Central memory CD8-positive, alpha-beta T cell (primary cell): ENCODE data around the gene CFAP45.
"Not testable (repeated sequence)": the region's sequence is repeated elsewhere in the genome, so short reads cannot be mapped to it uniquely, and the experiment has no call there.

ENCODE experiments used
- ATAC-seq: fragments of 150-1000 bp; cut with Tn5 transposase; replicated peaks from 2 replicates; pipeline ENCODE4 v1.10.0; 2022; ENCODE audit warnings: mild to moderate bottlenecking, moderate FRiP score, moderate number of reproducible peaks; ENCODE audit not compliant: poor library complexity, severe bottlenecking; ENCODE audit errors: extremely low read depth
- DNase-seq, 2 donors: peaks; one replicate each; pipeline ENCODE4 v3.0.0; 2021; ENCODE audit warnings: low spot score in 2 of 2
- H3K27ac Mint-ChIP-seq: one replicate; pipeline ENCODE4 v1.8.0; 2022; ENCODE audit warnings: low read depth, mild to moderate bottlenecking, moderate library complexity, mixed read lengths
- H3K27me3 Mint-ChIP-seq: one replicate; pipeline ENCODE4 v1.8.0; 2022; ENCODE audit warnings: mixed read lengths
- H3K36me3 Mint-ChIP-seq: one replicate; pipeline ENCODE4 v1.8.0; 2022; ENCODE audit warnings: mild to moderate bottlenecking, moderate library complexity, mixed read lengths; ENCODE audit not compliant: insufficient read depth
- H3K4me1 Mint-ChIP-seq: one replicate; pipeline ENCODE4 v1.8.0; 2022; ENCODE audit warnings: mixed read lengths
- H3K4me3 Mint-ChIP-seq: one replicate; pipeline ENCODE4 v1.8.0; 2022; ENCODE audit warnings: mild to moderate bottlenecking, moderate library complexity, mixed read lengths
- H3K9me3 Mint-ChIP-seq: one replicate; pipeline ENCODE4 v1.8.0; 2022; ENCODE audit warnings: mixed read lengths

CFAP45 gene

DNA sequence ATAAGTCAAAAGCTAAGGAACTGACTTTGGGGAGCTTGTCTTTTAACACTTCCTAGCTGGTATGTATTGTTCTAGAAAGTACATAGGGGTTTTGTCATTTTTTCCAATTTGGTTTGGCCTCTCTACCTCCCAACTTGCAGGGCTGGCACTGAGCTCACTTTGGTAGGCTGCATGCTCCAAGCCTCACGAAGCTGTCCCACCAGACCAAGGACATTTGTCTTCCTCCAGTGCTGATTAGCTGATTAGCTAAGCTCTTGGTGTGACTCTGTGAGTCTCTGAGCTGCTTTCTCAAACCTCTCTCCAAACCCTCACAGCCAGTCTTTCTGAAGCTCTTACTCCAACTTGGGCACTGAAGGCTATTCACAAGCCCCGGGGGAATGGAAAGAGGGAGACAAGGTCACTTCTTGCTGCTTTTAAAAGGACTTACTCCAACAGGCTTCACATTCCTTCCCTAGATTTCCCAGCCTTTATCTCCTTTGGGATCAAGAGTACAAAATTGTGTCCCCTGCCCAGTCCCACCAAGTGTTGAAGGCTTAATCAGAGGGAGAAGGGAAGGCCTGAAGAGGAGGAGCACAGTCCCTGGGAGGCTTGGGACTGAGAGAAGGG is 893 bp upstream of the CFAP45 start:
- no peak overlapping the region for H3K4me3 Mint-ChIP-seq
- ATAC-seq (no peak), DNase-seq (no peak)
- H3K9me3 Mint-ChIP-seq: no peaks in the 10 kb centered on the region
- no peaks in the 10 kb centered on the region for H3K27me3 Mint-ChIP-seq
- H3K27ac Mint-ChIP-seq: no peak overlapping the region
- H3K4me1 Mint-ChIP-seq: no peaks in the 10 kb centered on the region
- peaks cover 1% of the 10 kb centered on the region for H3K36me3 Mint-ChIP-seq

DNA sequence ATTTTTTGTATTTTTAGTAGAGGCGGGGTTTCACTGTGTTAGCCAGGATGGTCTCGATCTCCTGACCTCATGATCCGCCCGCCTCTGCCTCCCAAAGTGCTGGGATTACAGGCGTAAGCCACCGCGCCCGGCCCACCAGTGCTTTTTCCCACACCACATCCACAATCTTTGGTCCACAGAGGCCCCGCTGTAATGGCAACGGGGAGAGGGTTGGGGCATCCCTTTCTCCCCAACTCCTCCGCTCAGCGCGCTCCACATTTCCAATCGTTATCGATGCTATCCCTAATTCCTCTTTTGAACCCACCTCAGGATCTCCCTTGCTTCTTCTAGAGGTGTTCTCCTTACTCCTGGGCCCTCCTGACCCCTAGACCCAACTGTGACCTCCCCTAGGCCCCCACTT is 331 bp downstream of the CFAP45 start:
- DNase-seq, ATAC-seq, H3K4me1 Mint-ChIP-seq, H3K36me3 Mint-ChIP-seq, H3K27me3 Mint-ChIP-seq, H3K9me3 Mint-ChIP-seq, H3K4me3 Mint-ChIP-seq: not testable (repeated sequence)
- peak overlapping the region; percentile 78 for H3K27ac Mint-ChIP-seq

DNA sequence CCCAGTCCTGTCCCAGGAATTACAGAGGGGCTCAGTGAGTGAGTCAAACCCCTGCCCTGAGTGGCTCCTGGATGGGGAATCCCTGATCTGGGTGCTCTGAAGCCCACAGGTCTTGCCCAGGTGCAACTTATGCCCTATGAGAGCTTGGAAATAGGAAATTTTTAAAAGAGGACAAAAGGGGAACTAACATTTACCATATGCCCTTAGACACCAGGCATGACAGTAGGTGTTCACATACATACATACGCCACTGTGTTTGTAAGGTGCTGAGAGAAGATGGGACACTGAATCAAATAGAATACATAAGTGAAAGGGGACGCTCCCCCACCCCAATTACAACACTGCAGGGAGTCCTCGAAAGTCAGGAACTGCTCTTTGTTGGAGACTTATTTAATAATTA is 1.4 kb downstream of the CFAP45 start:
- ATAC-seq: no peak
- Mint-ChIP-seq H3K9me3 (no peaks in the 10 kb centered on the region), H3K36me3 (no peaks in the 10 kb centered on the region), H3K4me3 (no peak overlapping the region), H3K27me3 (peaks cover 6% of the 10 kb centered on the region), H3K4me1 (no peaks in the 10 kb centered on the region), H3K27ac (no peak overlapping the region)
- DNase-seq: no peak

DNA sequence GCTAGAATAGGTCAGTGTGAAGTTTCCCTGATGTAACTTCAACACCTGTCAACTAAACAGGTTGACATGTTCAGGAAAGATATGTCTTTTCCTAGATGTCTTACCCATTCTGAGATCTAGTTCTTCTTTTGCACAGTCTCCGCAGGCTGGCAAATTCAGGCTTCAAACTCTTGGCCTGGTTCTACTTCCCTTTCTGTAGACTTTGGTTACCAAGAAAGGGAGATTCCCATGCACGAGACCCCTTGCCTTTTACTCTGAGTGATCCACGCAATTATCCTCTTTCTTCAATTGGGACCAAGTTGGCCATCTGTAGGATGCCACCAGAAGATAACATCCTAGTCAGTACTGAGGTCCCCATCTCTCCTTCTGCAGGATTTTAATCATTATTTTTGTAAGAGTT is 2.0 kb downstream of the CFAP45 start:
- peaks cover 6% of the 10 kb centered on the region for H3K27me3 Mint-ChIP-seq
- no peak overlapping the region for H3K27ac Mint-ChIP-seq
- no peak for DNase-seq
- no peaks in the 10 kb centered on the region for H3K36me3 Mint-ChIP-seq
- ATAC-seq: no peak
- no peak overlapping the region for H3K4me3 Mint-ChIP-seq
- H3K9me3 Mint-ChIP-seq: no peaks in the 10 kb centered on the region
- no peaks in the 10 kb centered on the region for H3K4me1 Mint-ChIP-seq

DNA sequence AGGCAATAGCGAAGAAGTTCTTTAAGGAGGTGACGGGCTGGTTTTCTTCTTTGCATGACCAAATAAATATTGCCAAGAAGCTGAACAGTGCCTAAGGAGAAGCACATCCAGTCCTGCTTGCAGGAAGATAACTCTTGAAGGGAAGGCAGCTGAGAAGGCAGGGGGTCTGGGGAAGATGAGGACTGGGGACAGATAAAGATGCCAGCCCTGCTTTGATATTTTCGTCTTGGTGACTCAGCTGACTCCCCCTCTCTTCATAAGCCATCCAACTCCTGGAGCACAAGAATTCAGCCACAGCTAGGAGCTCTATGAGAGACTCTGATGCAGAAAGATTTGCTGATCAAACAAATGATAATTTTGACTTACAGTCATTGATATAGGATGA is 3.4 kb downstream of the CFAP45 start:
- no peaks in the 10 kb centered on the region for H3K36me3 Mint-ChIP-seq
- DNase-seq (no peak), ATAC-seq (no peak)
- H3K27me3 Mint-ChIP-seq: peaks cover 6% of the 10 kb centered on the region
- H3K4me3 Mint-ChIP-seq: no peak overlapping the region
- no peaks in the 10 kb centered on the region for H3K9me3 Mint-ChIP-seq
- peaks cover 9% of the 10 kb centered on the region for H3K4me1 Mint-ChIP-seq
- H3K27ac Mint-ChIP-seq: no peak overlapping the region

DNA sequence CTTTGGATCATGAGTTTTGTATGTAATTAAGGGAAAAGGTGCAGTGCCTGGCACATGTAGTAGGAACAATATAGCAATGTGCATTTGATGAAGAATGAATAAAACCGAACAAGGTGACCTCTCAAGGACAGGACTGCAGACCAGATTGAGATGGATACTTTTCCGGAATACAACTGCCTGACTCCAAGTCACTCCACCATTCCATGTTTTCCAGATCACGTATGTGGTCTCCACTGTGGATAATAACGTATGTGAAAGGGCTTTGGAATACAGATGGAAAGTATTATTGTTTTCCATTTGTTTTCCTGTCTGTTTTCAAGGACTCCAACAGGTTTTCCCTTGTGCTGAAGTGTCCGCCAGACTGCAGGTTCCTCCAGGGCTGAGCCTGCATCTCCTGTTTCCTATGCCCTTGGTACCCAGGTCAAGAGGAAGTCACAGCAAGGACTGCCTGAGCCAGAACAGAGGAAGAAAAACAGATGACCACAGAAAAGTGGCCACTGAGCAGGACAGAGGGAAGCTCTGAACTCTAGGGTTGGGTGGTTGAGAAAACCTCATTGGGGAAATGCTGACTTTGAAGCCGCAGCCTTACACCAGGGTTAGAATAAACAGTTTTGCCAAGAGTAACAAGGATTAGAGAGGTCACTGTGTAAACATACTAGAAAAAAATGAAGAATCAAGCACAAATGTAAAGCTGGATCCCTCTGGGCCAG is 4.0 kb downstream of the CFAP45 start:
- Mint-ChIP-seq H3K4me1 (peaks cover 12% of the 10 kb centered on the region), H3K4me3 (no peak overlapping the region), H3K27ac (no peak overlapping the region), H3K36me3 (no peaks in the 10 kb centered on the region), H3K9me3 (no peaks in the 10 kb centered on the region), H3K27me3 (peaks cover 6% of the 10 kb centered on the region)
- ATAC-seq (no peak), DNase-seq (no peak)

DNA sequence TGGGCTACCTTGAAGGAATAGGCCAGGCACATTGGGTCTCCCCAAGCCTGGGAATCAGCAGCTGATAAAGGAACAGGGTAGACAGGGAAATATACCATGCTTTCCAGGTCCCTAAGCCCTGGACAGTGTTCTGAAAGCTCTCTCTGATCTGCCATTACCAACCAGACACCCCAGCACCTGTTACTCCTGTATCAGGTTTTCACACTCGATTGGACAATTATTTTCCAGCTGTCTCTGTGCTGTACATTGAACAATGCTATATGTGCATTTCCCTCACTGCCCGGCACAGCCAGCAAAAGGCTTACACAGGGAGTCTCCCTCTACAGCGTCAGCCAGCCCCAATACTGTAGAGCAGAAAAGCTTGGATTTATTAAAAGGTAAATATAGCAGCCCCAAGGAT is 4.7 kb downstream of the CFAP45 start:
- H3K27ac Mint-ChIP-seq: no peak overlapping the region
- H3K36me3 Mint-ChIP-seq: no peaks in the 10 kb centered on the region
- ATAC-seq (no peak), DNase-seq (no peak)
- peaks cover 14% of the 10 kb centered on the region for H3K4me1 Mint-ChIP-seq
- no peak overlapping the region for H3K4me3 Mint-ChIP-seq
- H3K27me3 Mint-ChIP-seq: peaks cover 6% of the 10 kb centered on the region
- no peaks in the 10 kb centered on the region for H3K9me3 Mint-ChIP-seq

DNA sequence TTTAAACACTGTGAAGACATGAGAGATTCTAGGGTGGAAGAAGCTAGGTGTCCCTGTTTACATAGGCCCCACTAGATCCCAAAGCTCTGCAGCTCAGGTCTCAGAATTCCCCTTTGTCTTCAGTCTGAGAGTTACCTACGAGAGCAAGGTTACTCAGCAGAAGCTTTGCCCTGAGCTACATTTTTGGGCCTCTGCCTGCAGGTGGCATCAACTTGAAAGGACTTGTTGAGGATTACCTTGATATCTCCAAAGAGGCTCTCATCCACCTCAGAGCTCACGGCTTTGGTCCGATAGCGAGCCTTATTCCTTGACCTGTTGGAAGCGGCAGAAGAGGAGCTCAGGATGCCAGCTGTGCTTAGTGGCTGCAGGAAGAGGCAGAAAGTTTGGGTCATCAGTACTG is 7.0 kb downstream of the CFAP45 start:
- no peak for ATAC-seq

DNA sequence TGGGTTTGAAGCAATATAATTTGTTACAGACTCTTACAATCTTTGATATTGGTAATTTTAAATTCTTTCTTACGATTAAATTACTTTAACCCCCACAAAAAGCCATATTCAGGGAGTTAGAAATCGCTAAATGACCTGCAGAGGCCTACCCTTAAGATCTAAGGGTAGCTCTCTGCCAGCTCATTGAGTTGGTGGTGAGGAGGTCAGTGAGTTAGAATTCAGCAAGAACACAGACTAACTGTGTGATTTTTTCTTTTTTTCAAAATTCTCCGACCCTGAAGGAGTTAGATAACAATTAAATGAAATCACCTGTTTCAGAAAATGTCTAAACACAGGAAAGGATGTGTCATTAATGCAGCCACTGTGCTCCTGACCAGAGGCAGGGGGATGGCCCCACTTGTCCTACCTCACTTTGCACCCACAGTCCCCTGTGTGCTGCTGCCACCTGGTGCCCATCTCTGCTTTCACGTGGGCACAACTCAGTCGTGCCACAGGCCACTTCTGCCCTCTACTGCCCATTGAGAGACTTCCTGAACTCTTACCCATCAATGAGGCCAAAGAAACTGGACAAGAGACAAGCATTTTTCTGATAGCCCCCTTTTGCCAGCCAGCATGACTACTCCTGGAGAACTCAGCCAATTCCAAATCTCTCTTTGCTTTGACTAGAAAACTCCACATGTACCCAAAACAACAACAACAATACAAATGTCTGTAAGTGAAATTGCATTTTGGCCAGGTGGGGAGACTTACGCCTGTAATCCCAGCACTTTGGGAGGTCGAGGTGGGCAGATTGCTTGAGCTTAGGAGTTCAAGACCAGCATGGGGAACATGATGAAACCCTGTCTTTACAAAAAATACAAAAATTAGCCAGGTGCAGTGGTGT is 8.4 kb downstream of the CFAP45 start:
- Mint-ChIP-seq H3K9me3 (no peaks in the 10 kb centered on the region), H3K36me3 (no peaks in the 10 kb centered on the region), H3K4me3 (no peak overlapping the region), H3K27me3 (peaks cover 6% of the 10 kb centered on the region), H3K27ac (no peak overlapping the region), H3K4me1 (peaks cover 37% of the 10 kb centered on the region)
- ATAC-seq (peak; percentile 94), DNase-seq (peak; percentile 68 to 72)

More for the DNA sequence above, 7.0 kb downstream of the CFAP45 start:
- H3K27ac Mint-ChIP-seq: no peak overlapping the region
- peaks cover 37% of the 10 kb centered on the region for H3K4me1 Mint-ChIP-seq
- no peak for DNase-seq
- no peak overlapping the region for H3K4me3 Mint-ChIP-seq
- H3K9me3 Mint-ChIP-seq: no peaks in the 10 kb centered on the region
- H3K27me3 Mint-ChIP-seq: peaks cover 6% of the 10 kb centered on the region
- H3K36me3 Mint-ChIP-seq: no peaks in the 10 kb centered on the region

DNA sequence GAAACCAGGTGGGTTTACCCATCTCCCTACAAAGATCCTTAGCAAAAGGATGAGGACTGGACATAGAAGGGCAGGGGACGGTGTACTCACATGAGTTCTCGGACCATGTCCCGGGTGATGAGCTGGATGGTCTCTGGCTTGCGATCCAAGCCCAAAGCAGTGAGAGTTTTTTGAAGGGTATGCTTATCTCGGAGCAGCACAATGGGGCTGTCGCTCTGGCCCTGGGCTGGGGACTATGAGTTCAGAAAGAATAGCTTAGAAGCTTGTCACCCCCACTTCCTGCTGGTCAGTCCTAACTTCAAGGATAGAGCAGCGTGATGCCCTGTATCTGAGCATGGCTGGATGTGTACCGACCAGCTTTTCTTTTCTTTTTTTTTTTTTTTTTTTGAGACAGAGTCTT is 9.6 kb downstream of the CFAP45 start:
- DNase-seq: no peak
- Mint-ChIP-seq H3K27ac (peak overlapping the region; percentile 6), H3K27me3 (peaks cover 6% of the 10 kb centered on the region)

DNA sequence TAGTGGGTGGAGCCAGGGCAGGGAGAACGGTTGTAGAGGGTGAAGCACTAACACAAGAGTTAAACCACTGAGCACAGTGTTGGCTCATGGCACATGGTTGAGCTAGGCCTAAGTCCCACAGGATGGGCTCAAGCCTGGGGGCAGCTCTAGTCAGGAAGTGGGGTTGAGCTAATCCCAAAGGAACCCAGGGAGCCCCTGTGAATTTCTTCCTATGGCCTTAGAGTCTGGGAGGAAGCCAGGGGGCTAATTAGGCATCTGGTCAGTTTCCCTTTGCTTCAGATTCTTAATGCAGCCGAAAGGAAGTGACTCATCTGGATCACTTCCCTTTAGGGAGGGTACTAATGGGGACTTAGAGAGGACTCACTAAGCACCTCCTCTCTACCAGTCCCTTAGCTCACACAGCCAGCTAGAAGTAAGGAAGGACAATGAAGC is 10.1 kb downstream of the CFAP45 start:
- ATAC-seq (no peak), DNase-seq (no peak)
- Mint-ChIP-seq H3K27ac (peak overlapping the region; percentile 6), H3K4me3 (no peak overlapping the region), H3K9me3 (no peaks in the 10 kb centered on the region), H3K36me3 (no peaks in the 10 kb centered on the region), H3K27me3 (peaks cover under 1% of the 10 kb centered on the region), H3K4me1 (peaks cover 37% of the 10 kb centered on the region)

More for the DNA sequence above, 9.6 kb downstream of the CFAP45 start:
- Mint-ChIP-seq H3K4me1 (peaks cover 37% of the 10 kb centered on the region), H3K9me3 (no peaks in the 10 kb centered on the region), H3K36me3 (no peaks in the 10 kb centered on the region), H3K4me3 (no peak overlapping the region)
- no peak for ATAC-seq

DNA sequence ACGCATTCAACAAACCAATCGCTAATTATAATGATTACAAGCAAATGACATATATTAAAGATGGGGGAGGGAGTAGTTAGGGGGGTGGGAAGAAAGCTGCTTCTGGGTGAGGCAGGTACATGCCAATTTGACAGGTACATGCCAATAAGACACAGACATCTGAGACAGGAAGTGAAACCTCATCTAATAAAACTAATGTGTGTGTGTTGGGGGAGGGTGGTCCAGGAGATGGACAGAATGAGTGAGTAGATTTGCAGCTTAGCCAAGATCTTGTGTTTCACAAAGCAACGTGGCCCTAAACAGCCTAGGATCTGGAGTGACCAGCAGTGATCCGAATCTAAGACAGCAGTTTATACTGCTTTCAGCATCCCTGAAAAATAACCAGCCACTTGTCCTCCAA is 10.8 kb downstream of the CFAP45 start:
- no peaks in the 10 kb centered on the region for H3K9me3 Mint-ChIP-seq
- no peaks in the 10 kb centered on the region for H3K36me3 Mint-ChIP-seq
- peaks cover 37% of the 10 kb centered on the region for H3K4me1 Mint-ChIP-seq
- ATAC-seq: no peak
- no peaks in the 10 kb centered on the region for H3K27me3 Mint-ChIP-seq
- no peak overlapping the region for H3K27ac Mint-ChIP-seq
- DNase-seq: no peak
- H3K4me3 Mint-ChIP-seq: no peak overlapping the region

DNA sequence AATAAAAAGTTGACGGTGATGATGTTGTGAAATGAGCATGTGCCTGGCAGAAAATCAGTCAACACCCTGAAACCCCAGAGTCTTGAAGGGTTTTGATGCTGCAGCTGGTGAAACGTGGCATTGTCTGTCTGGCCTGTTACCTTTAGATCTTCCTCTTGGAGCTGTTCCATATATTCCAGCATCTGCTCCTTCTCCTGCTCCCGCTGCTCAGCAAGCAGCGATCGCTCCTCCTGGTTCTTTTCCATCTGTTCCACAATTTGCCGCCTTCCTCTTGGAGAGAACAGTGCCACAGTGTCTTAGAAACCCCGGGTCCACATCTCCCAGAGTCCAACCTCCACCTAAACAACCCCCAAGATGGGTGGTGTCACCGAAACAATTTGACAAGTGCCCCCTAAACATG is 15.7 kb downstream of the CFAP45 start:
- Mint-ChIP-seq H3K27ac (no peak overlapping the region), H3K4me1 (peaks cover 13% of the 10 kb centered on the region)

More for the DNA sequence above, 15.7 kb downstream of the CFAP45 start:
- Mint-ChIP-seq H3K27me3 (no peaks in the 10 kb centered on the region), H3K9me3 (no peaks in the 10 kb centered on the region), H3K4me3 (no peak overlapping the region), H3K36me3 (no peaks in the 10 kb centered on the region)
- DNase-seq: no peak
- no peak for ATAC-seq
